ENCODE data around the gene ZSCAN20.

The ZSCAN20 gene

GRCh38 chr1:33527934-33528333, 55.5 kb downstream of the ZSCAN20 start:
- Histone ChIP-seq H3K36me3 (ENCODE audit: control insufficient read depth, insufficient read depth, low read length) (no peaks in the 10 kb centered on the region), H3K27ac (ENCODE audit: low read depth, low read length) (no peak overlapping the region), H3K4me3 (ENCODE audit: low read length) (no peak overlapping the region), H3K4me1 (ENCODE audit: control insufficient read depth, insufficient read depth, low read length) (no peaks in the 10 kb centered on the region), H3K9ac (ENCODE audit: low read length) (no peak overlapping the region), H3K27me3 (ENCODE audit: control insufficient read depth, insufficient read depth, low read length) (no peaks in the 10 kb centered on the region)

GRCh38 chr1:33529957-33530356, 57.5 kb downstream of the ZSCAN20 start:
- no peaks in the 10 kb centered on the region for H3K27me3 ChIP-seq (ENCODE audit: control insufficient read depth, insufficient read depth, low read length)
- no peak overlapping the region for H3K27ac ChIP-seq (ENCODE audit: low read depth, low read length)
- H3K4me1 ChIP-seq (ENCODE audit: control insufficient read depth, insufficient read depth, low read length): no peaks in the 10 kb centered on the region
- H3K36me3 ChIP-seq (ENCODE audit: control insufficient read depth, insufficient read depth, low read length): no peaks in the 10 kb centered on the region
- H3K4me3 ChIP-seq (ENCODE audit: low read length): no peak overlapping the region
- H3K9ac ChIP-seq (ENCODE audit: low read length): no peak overlapping the region

DNA sequence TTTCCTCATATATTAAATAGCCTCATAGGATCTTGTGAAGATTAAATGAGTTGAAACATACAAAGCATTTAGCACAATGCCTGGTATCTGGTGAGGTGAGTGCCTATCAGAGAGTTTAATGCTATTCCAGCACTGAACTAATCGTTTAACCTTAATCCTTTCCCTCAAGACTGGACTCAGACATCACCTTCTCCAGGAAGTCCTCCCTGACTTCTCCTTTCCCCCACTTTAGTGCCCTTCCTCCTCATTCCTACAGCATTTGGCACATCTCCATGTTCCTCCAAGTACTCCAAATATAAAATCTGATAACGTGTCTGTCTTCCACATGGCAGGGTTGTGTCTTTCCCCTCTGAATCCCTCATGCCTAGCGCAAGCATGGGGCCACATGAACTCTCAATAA, 59.8 kb downstream of the ZSCAN20 start:
- no peak overlapping the region for H3K9ac ChIP-seq (ENCODE audit: low read length)

DNA sequence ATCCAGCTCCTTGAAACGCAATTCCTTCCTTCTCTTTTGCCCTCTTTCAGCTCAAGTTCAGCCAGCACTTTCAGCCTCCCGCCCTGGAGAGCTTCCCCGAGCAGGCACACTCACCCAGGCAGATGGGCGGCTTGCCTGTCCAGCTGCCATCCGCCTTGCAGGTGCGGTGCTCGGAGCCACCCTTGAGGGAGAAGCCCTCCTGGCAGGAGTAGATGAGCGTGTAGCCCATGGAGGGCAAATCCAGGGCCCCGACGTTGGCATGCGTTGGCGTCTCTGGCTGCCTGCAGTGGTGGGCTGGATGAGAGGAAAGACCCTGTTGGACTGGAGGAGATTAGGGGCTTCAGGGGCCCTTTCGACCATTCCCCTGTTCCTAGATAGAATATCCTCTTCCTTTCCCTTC, 60.5 kb downstream of the ZSCAN20 start:
- H3K4me3 ChIP-seq (ENCODE audit: low read length): no peak overlapping the region

More for the DNA sequence above, 59.8 kb downstream of the ZSCAN20 start:
- no peak overlapping the region for H3K27ac ChIP-seq (ENCODE audit: low read depth, low read length)
- H3K36me3 ChIP-seq (ENCODE audit: control insufficient read depth, insufficient read depth, low read length): no peaks in the 10 kb centered on the region
- no peak overlapping the region for H3K4me3 ChIP-seq (ENCODE audit: low read length)
- H3K27me3 ChIP-seq (ENCODE audit: control insufficient read depth, insufficient read depth, low read length): no peaks in the 10 kb centered on the region
- H3K4me1 ChIP-seq (ENCODE audit: control insufficient read depth, insufficient read depth, low read length): no peaks in the 10 kb centered on the region

GRCh38 chr1:33535334-33535733, 62.9 kb downstream of the ZSCAN20 start:
- no peak overlapping the region for H3K4me3 ChIP-seq (ENCODE audit: low read length)
- no peaks in the 10 kb centered on the region for H3K27me3 ChIP-seq (ENCODE audit: control insufficient read depth, insufficient read depth, low read length)
- no peak overlapping the region for H3K27ac ChIP-seq (ENCODE audit: low read depth, low read length)
- H3K36me3 ChIP-seq (ENCODE audit: control insufficient read depth, insufficient read depth, low read length): no peaks in the 10 kb centered on the region
- no peaks in the 10 kb centered on the region for H3K4me1 ChIP-seq (ENCODE audit: control insufficient read depth, insufficient read depth, low read length)
- no peak overlapping the region for H3K9ac ChIP-seq (ENCODE audit: low read length)

More for the DNA sequence above, 60.5 kb downstream of the ZSCAN20 start:
- H3K9ac ChIP-seq (ENCODE audit: low read length): no peak overlapping the region
- no peaks in the 10 kb centered on the region for H3K36me3 ChIP-seq (ENCODE audit: control insufficient read depth, insufficient read depth, low read length)
- H3K27ac ChIP-seq (ENCODE audit: low read depth, low read length): no peak overlapping the region
- no peaks in the 10 kb centered on the region for H3K27me3 ChIP-seq (ENCODE audit: control insufficient read depth, insufficient read depth, low read length)
- no peaks in the 10 kb centered on the region for H3K4me1 ChIP-seq (ENCODE audit: control insufficient read depth, insufficient read depth, low read length)

DNA sequence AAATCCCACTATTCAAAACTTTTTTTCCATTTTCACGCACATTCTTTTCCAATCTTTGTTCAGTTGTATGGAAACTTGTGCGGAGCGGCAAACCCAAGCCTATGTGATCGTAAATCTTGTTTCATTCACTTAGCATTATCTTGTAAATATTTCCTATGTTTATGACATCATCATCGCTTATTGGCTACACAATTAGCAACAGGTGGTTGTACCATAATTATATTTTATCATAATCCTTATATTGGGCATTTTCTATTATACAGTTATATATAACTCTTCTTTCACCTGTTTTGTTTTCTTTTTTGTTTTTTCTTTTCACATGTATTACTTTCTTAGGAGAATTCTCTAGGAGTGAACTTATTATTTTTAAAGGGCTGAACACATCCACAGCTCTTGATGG, 65.4 kb downstream of the ZSCAN20 start:
- H3K36me3 ChIP-seq (ENCODE audit: control insufficient read depth, insufficient read depth, low read length): no peaks in the 10 kb centered on the region
- H3K9ac ChIP-seq (ENCODE audit: low read length): no peak overlapping the region
- no peak overlapping the region for H3K27ac ChIP-seq (ENCODE audit: low read depth, low read length)
- H3K27me3 ChIP-seq (ENCODE audit: control insufficient read depth, insufficient read depth, low read length): no peaks in the 10 kb centered on the region
- no peaks in the 10 kb centered on the region for H3K4me1 ChIP-seq (ENCODE audit: control insufficient read depth, insufficient read depth, low read length)
- H3K4me3 ChIP-seq (ENCODE audit: low read length): no peak overlapping the region

DNA sequence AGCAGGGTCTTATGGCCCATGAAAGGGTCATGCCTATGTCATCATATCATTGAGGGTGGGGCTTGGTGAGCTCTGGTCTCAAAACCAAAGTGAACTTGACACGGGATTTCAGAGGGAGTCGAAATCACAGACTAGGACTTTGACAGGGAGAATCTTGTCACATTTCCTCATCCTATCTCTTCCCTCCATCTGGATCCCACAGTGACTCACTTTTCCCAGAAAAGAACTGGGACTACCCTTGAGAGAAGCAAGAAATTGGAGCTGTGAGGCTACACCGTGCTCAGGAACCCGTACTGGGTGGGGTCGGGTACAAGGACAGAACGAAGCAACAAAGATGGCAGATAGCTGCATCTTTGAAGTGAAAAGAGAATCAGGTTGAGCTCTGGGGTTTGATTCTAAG, 69.5 kb downstream of the ZSCAN20 start:
- no peaks in the 10 kb centered on the region for H3K4me1 ChIP-seq (ENCODE audit: control insufficient read depth, insufficient read depth, low read length)
- H3K4me3 ChIP-seq (ENCODE audit: low read length): no peak overlapping the region
- peaks cover 3% of the 10 kb centered on the region for H3K27me3 ChIP-seq (ENCODE audit: control insufficient read depth, insufficient read depth, low read length)
- H3K36me3 ChIP-seq (ENCODE audit: control insufficient read depth, insufficient read depth, low read length): no peaks in the 10 kb centered on the region
- H3K9ac ChIP-seq (ENCODE audit: low read length): no peak overlapping the region
- H3K27ac ChIP-seq (ENCODE audit: low read depth, low read length): no peak overlapping the region

Measured in rectal smooth muscle tissue (tissue), 1 donor.